ENCODE measurements around the gene MMP2.

DNA sequence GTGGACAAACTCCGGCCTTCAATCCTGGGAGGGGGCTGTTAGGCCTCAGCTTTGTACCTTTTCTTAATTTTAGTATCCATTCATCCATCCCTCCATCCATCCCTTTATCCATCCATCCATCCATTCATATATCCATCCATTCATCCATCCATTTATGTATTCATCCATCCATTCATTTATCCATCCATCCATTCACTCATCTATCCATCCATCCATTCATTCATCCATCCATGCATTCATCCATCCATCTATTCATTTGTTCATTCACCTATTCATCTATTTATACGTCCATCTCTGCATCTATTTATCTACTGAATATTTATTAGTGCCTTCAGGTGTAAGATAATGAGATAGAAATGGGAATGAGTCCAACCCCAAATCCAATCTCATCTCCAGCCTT lies 26.0 kb upstream of the MMP2 start:
- TF ChIP-seq CTCF (IDR thresholded peaks at IDR 0.05) (no peak), POLR2A (IDR thresholded peaks at IDR 0.05) (no peak)
